Thoracic aorta (tissue), 2 donors: ENCODE results near the gene ADRA1B. TPM values are rescaled to one million over a fixed set of nuclear protein-coding genes. Genes with fewer than 3 reads are reported as not detected.
A peak's percentile ranks its signal among the peaks of the same experiment; 100 is the strongest.
"Not testable (repeated sequence)": the region's sequence is repeated elsewhere in the genome, so short reads cannot be mapped to it uniquely, and the experiment has no call there.

Source experiments
- ATAC-seq: fragments of 150-250 bp; one replicate; pipeline ENCODE4 v1.8.0; 2017; ENCODE audit warnings: low read depth; ENCODE audit not compliant: insufficient number of reproducible peaks, low FRiP score
- DNase-seq: peaks from one replicate; pipeline ENCODE4 v3.0.0-alpha.2; 2020; ENCODE audit warnings: low spot score
- H3K27ac ChIP-seq, 2 donors: fragments of 200-600 bp; sonication (generic); 1 replicate in 1 of 2; 2 replicates in 1 of 2; pipeline ENCODE4 v1.5.1; 2016; ENCODE audit warnings: mild to moderate bottlenecking in 2 of 2, moderate library complexity in 2 of 2
- H3K27me3 ChIP-seq: fragments of 200-600 bp; sonication (generic); replicated peaks from 2 replicates; pipeline ENCODE4 v1.6.0; 2016; ENCODE audit warnings: mild to moderate bottlenecking; ENCODE audit not compliant: insufficient read depth
- H3K36me3 ChIP-seq: fragments of 200-600 bp; sonication (generic); one replicate; pipeline ENCODE4 v1.5.1; 2016
- H3K4me1 ChIP-seq, 2 donors: fragments of 200-600 bp; sonication (generic); 1 replicate in 1 of 2; 2 replicates in 1 of 2; pipeline versions ENCODE4 v1.5.1 to v1.6.0; 2016; ENCODE audit warnings: low read depth in 2 of 2, mild to moderate bottlenecking in 1 of 2; ENCODE audit not compliant: control insufficient read depth in 1 of 2
- H3K4me3 ChIP-seq: fragments of 200-600 bp; sonication (generic); 2 replicates; pipeline ENCODE4 v1.5.1; 2016; ENCODE audit warnings: mild to moderate bottlenecking
- H3K9me3 ChIP-seq: fragments of 200-600 bp; sonication (generic); 2 replicates; pipeline ENCODE4 v1.5.1; 2016
- CTCF ChIP-seq: fragments of 200-600 bp; sonication (generic); IDR thresholded peaks from one replicate; pipeline ENCODE4 v1.5.1; 2019; ENCODE audit warnings: antibody characterized with exemption
- total RNA-seq, 2 donors: library from RNA; depleted of rRNA; stranded (reverse); fragments of >200 nt; gene quantifications; one replicate each; pipeline versions ENCODE4 v1.1.0 to v1.2.3, GENCODE V29; 2016

ADRA1B gene
- total RNA-seq, 2 donors from 2014 or later, result 14.8 to 53.3 TPM

GRCh38 chr5:159965031-159965837 lies 49.0 kb downstream of the ADRA1B start:
- H3K36me3 ChIP-seq, result no peaks in the 10 kb centered on the region
- ATAC-seq (no peak), DNase-seq (peak; percentile 9)
- peaks cover 0 to 17% of the 10 kb centered on the region in 2 donors for H3K4me1 ChIP-seq
- peak; percentile 50 for TF ChIP-seq CTCF
- H3K27me3 ChIP-seq, result no peaks in the 10 kb centered on the region
- no peak overlapping the region for H3K27ac ChIP-seq
- no peaks in the 10 kb centered on the region for H3K9me3 ChIP-seq
- H3K4me3 ChIP-seq, result no peak overlapping the region

- not testable (repeated sequence) for H3K27me3 ChIP-seq, DNase-seq
Observed at GRCh38 chr5:159965838-159966128, 49.5 kb downstream of the ADRA1B start.

DNA sequence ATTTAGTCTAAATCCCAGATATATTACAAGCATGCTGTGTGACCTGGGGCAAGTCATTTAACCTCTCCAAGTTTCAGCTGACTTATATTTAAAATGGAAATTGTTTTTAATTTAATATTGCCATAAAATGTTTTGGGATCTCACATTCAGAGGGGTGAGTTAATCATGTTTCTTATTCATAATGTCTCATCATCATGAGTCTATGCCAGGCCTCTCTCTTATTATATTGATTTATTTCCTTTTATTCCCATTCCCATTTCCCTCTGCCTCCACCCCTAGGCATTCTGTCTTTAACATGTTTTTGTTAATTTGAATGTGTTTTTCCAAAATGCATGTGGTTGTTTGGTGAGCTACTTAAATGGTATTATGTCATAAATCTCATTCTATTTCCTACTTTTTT lies 53.7 kb downstream of the ADRA1B start:
- ATAC-seq (no peak), DNase-seq (no peak)
- H3K4me3 ChIP-seq, result no peak overlapping the region
- no peaks in the 10 kb centered on the region for H3K9me3 ChIP-seq
- H3K27me3 ChIP-seq, result no peaks in the 10 kb centered on the region
- TF ChIP-seq CTCF, result no peak
- peaks cover 4 to 24% of the 10 kb centered on the region in 2 donors for H3K4me1 ChIP-seq
- no peaks in the 10 kb centered on the region for H3K36me3 ChIP-seq
- no peak overlapping the region for H3K27ac ChIP-seq

More at GRCh38 chr5:159965838-159966128, 49.5 kb downstream of the ADRA1B start:
- H3K9me3 ChIP-seq, H3K4me3 ChIP-seq, ATAC-seq, H3K27ac ChIP-seq, H3K36me3 ChIP-seq: not testable (repeated sequence)
- peaks cover 0 to 17% of the 10 kb centered on the region in 2 donors for H3K4me1 ChIP-seq

GRCh38 chr5:159971038-159971437 lies 54.8 kb downstream of the ADRA1B start:
- TF ChIP-seq CTCF, result no peak
- no peak for ATAC-seq
- DNase-seq, result no peak
- Histone ChIP-seq H3K36me3 (no peaks in the 10 kb centered on the region), H3K27me3 (no peaks in the 10 kb centered on the region), H3K9me3 (no peaks in the 10 kb centered on the region), H3K4me3 (no peak overlapping the region), H3K4me1 (peaks cover 12 to 25% of the 10 kb centered on the region in 2 donors), H3K27ac (no peak overlapping the region)

- no peaks in the 10 kb centered on the region for H3K36me3 ChIP-seq
- H3K4me3 ChIP-seq, result peak overlapping the region; percentile 65
- no peak overlapping the region for H3K27ac ChIP-seq
- H3K9me3 ChIP-seq, result no peaks in the 10 kb centered on the region
- ATAC-seq (no peak), DNase-seq (no peak)
- TF ChIP-seq CTCF, result no peak
- no peaks in the 10 kb centered on the region for H3K27me3 ChIP-seq
- H3K4me1 ChIP-seq, result peaks cover 14 to 30% of the 10 kb centered on the region in 2 donors
Observed at GRCh38 chr5:159971514-159971913, 55.2 kb downstream of the ADRA1B start.
